Aortic smooth muscle cell (primary cell): ENCODE measurements around the gene ANKRD55. TPM values are rescaled to one million over a fixed set of nuclear protein-coding genes. Genes with fewer than 3 reads are reported as not detected.

Experiments
- total RNA-seq: library from RNA; depleted of rRNA; stranded (reverse); fragments of >200 nt; gene quantifications from 2 replicates; pipeline ENCODE4 v1.2.3, GENCODE V29; 2014

The ANKRD55 gene
- not detected in 2 replicates for total RNA-seq

GRCh38 chr5:56233230-56233629 is at the start of gene ANKRD55:
Gene ANKRD55, minus strand, starts transcription at chr5:56233330. Its CDS starts 417 bp downstream, at chr5:56232913.

Other genes with a start within 250 kb of the ANKRD55 start
- gene IL6ST, start 238.4 kb downstream of the ANKRD55 start, total RNA-seq = 794 and 888 TPM in 2 replicates